Smooth muscle cell (in vitro differentiated cells): Measurements from ENCODE around the gene ESPNL. TPM values are rescaled to one million over a fixed set of nuclear protein-coding genes. Genes with fewer than 3 reads are reported as not detected.

Experiments
- DNase-seq: peaks from one replicate; lab custom pipeline; 2025; ENCODE audit not compliant: unreplicated experiment; lab: John Stamatoyannopoulos, UW
- H2AFZ ChIP-seq: fragments of 200-600 bp; sonication (generic); 2 replicates; pipeline ENCODE4 v1.6.0; 2016; ENCODE audit warnings: antibody characterized with exemption, low read depth, mild to moderate bottlenecking
- H3F3A ChIP-seq: fragments of 200-600 bp; sonication (generic); 2 replicates; pipeline ENCODE4 v1.6.0; 2017; ENCODE audit warnings: antibody characterized with exemption, low read depth
- H3K27ac ChIP-seq: fragments of 200-600 bp; sonication (generic); 2 replicates; pipeline ENCODE4 v1.5.1; 2016; ENCODE audit warnings: low read depth, mild to moderate bottlenecking
- H3K27me3 ChIP-seq: fragments of 200-600 bp; sonication (generic); 2 replicates; pipeline ENCODE4 v1.6.1; 2016; ENCODE audit warnings: low read depth, mild to moderate bottlenecking
- H3K36me3 ChIP-seq: fragments of 200-600 bp; sonication (generic); 2 replicates; pipeline ENCODE4 v1.5.1; 2016; ENCODE audit warnings: low read depth
- H3K4me1 ChIP-seq: fragments of 200-600 bp; sonication (generic); 2 replicates; pipeline ENCODE4 v1.5.1; 2016; ENCODE audit warnings: low read depth
- H3K4me2 ChIP-seq: fragments of 200-600 bp; sonication (generic); 2 replicates; pipeline ENCODE4 v1.6.0; 2016; ENCODE audit warnings: mild to moderate bottlenecking
- H3K4me3 ChIP-seq: fragments of 200-600 bp; sonication (generic); 2 replicates; pipeline ENCODE4 v1.5.1; 2016; ENCODE audit warnings: mild to moderate bottlenecking
- H3K79me2 ChIP-seq: fragments of 200-600 bp; sonication (generic); 2 replicates; pipeline ENCODE4 v1.6.0; 2016; ENCODE audit warnings: low read depth, mild to moderate bottlenecking
- H3K9ac ChIP-seq: fragments of 200-600 bp; sonication (generic); 2 replicates; pipeline ENCODE4 v1.6.0; 2016; ENCODE audit warnings: low read depth
- H3K9me3 ChIP-seq: fragments of 200-600 bp; sonication (generic); replicated peaks from 2 replicates; pipeline ENCODE4 v1.5.1; 2016; ENCODE audit warnings: low read depth
- H4K20me1 ChIP-seq: fragments of 200-600 bp; sonication (generic); 2 replicates; pipeline ENCODE4 v1.6.0; 2016; ENCODE audit warnings: low read depth
- CTCF ChIP-seq: fragments of 200-600 bp; sonication (generic); IDR thresholded peaks from 2 replicates; pipeline ENCODE4 v1.5.1; 2017; ENCODE audit warnings: borderline replicate concordance, mild to moderate bottlenecking, antibody characterized with exemption; ENCODE audit not compliant: insufficient read depth, poor library complexity, severe bottlenecking
- WGBS: methylation state at CpG from one replicate; pipeline ENCODE4 v1.1.7; 2016; ENCODE audit warnings: low lambda C conversion rate; 5-methylcytosine and 5-hydroxymethylcytosine counted together
- polyA plus RNA-seq: library from polyadenylated mRNA; unstranded; fragments of >200 nt; fragmentation: Nextera tagmentation; extraction: Ambion mirVana; gene quantifications from 2 replicates; pipeline ENCODE4 v1.2.1, GENCODE V29; 2016
- total RNA-seq: library from RNA; depleted of rRNA; stranded (reverse); fragments of >200 nt; gene quantifications from 2 replicates; pipeline ENCODE4 v1.2.3, GENCODE V29; 2014

The ESPNL gene
- total and polyA plus RNA-seq, 2 experiments from 2014 or later = 0.04 TPM; not detected in 1

DNA sequence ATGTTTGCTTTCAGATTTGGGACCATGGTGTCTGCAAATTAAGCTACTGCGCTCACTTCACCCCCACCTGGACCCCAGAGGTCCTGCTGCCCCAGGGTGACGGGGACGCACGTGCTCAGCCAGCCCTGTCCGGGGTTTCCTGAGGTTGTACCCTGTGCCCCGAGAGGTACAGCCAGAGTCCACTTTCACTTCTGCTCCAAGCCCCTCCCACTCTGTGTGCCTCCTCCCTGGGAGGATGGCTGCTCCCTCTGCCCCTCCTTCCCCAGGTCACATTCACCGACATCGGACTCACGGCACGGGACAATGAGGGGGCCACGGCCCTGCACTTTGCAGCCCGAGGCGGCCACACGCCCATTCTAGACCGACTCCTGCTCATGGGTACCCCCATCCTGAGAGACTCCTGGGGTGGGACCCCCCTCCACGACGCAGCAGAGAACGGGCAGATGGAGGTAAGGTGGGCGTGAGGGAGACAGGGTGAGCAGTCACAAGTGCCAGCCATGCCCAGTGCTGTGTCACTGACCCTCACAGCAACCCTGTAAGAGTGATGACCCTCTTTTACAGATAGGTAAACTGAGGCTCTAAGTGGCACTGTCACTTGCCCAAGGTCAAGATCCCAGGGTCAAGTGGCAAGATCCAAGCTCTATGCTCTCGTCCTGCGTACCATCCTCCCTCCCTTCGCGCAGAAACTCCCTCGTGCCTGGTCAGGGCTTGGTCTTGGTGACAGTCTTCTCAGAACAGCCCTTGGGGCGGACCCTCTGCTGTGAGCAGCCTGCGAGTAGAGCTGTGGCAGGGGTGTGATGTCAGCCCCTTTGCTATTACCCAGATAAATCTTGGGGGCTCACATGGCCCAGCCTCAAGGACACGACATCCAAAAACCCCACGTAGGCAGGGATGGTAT lies 7.6 kb downstream of the ESPNL start:
- H3K9me3 ChIP-seq = peaks cover 6% of the 10 kb centered on the region
- no peak overlapping the region for H3K27ac ChIP-seq
- no peaks in the 10 kb centered on the region for H3F3A ChIP-seq
- no peaks in the 10 kb centered on the region for H3K4me1 ChIP-seq
- no peak overlapping the region for H3K4me2 ChIP-seq
- H3K27me3 ChIP-seq = no peaks in the 10 kb centered on the region
- H4K20me1 ChIP-seq = no peaks in the 10 kb centered on the region
- 92% methylated on average over 28 of the region's 28 CpGs for WGBS
- H3K9ac ChIP-seq = no peak overlapping the region
- no peak for TF ChIP-seq CTCF
- H3K36me3 ChIP-seq = no peaks in the 10 kb centered on the region
- no peak for DNase-seq
- no peak overlapping the region for H2AFZ ChIP-seq
- no peak overlapping the region for H3K4me3 ChIP-seq
- no peaks in the 10 kb centered on the region for H3K79me2 ChIP-seq

DNA sequence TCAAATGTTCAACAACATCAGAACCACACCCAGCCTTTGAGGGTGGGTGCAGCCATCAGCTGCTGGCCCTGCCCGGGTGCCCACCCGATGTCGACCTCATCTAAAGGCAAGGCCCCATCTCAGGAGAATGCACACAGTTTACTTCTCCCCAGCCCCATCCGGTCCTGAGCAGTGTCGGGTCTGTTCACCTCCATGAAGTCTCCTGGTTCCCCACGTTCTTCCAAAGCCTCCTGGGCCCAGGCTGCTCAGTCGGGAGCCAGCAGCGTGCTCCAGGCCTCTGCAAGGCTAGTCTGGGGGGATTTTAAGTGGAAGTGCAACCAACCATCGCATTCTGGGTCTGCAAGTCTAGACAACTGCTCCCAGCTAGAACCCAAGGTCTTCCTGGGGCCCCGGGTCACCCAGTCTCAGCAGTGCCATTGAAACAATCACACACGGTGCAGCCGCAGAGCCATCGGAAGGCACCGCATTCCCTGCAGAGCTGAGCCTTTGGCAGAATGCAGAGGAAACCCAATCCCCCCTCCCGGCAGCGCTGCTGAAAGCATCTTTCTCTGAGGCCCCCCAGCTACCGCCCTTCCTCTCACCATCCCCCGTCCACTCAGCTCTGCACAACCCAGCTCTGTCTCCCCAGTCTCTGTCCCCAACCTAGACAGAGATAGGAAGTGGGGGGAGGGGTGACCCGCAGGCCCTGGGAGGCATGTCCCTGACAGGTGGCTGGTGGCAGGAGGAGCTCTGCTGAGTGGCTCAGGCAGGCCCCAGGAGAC lies 8.5 kb downstream of the ESPNL start:
- no peaks in the 10 kb centered on the region for H3K27me3 ChIP-seq
- no peak overlapping the region for H3K4me2 ChIP-seq
- TF ChIP-seq CTCF = no peak
- H3K9me3 ChIP-seq = peaks cover 6% of the 10 kb centered on the region
- no peaks in the 10 kb centered on the region for H3F3A ChIP-seq
- H3K79me2 ChIP-seq = no peaks in the 10 kb centered on the region
- 71% methylated on average over 19 of the region's 19 CpGs for WGBS
- H4K20me1 ChIP-seq = no peaks in the 10 kb centered on the region
- H3K36me3 ChIP-seq = no peaks in the 10 kb centered on the region
- no peak for DNase-seq
- H3K4me1 ChIP-seq = no peaks in the 10 kb centered on the region
- H3K27ac ChIP-seq = no peak overlapping the region
- H3K4me3 ChIP-seq = no peak overlapping the region
- H2AFZ ChIP-seq = no peak overlapping the region
- no peak overlapping the region for H3K9ac ChIP-seq

GRCh38 chr2:238113611-238114010 lies 13.5 kb downstream of the ESPNL start:
- Histone ChIP-seq H2AFZ (no peak overlapping the region), H3F3A (no peaks in the 10 kb centered on the region), H3K4me3 (no peak overlapping the region), H3K9ac (no peak overlapping the region), H3K9me3 (peaks cover 6% of the 10 kb centered on the region), H3K27me3 (peaks cover 2% of the 10 kb centered on the region), H4K20me1 (no peaks in the 10 kb centered on the region), H3K27ac (no peak overlapping the region), H3K4me2 (no peak overlapping the region), H3K36me3 (no peaks in the 10 kb centered on the region), H3K79me2 (no peaks in the 10 kb centered on the region), H3K4me1 (no peaks in the 10 kb centered on the region)
- WGBS = 90% methylated on average over 13 of the region's 13 CpGs
- DNase-seq = no peak
- TF ChIP-seq CTCF = no peak
